Neural cell (in vitro differentiated cells): ENCODE data around the gene RASGRP2.

ENCODE experiments used
- CTCF ChIP-seq: fragments of 450-650 bp; IDR thresholded peaks from 2 replicates; pipeline ENCODE4 v1.5.1; 2014; ENCODE audit warnings: antibody characterized with exemption, mild to moderate bottlenecking, moderate library complexity; ENCODE audit not compliant: poor library complexity, severe bottlenecking
- EP300 ChIP-seq: fragments of 450-650 bp; conservative IDR thresholded peaks from 2 replicates; pipeline ENCODE4 v1.6.1; 2014; ENCODE audit warnings: antibody characterized with exemption, mild to moderate bottlenecking, moderate library complexity; ENCODE audit not compliant: poor library complexity, severe bottlenecking
- EZH2 ChIP-seq: fragments of 200-600, 300-800 bp; shearing (Covaris generic), sonication (generic); IDR thresholded peaks from 2 replicates; pipeline ENCODE4 v1.6.1; 2014; ENCODE audit warnings: antibody characterized with exemption, low read length, borderline replicate concordance, mild to moderate bottlenecking; ENCODE audit not compliant: insufficient read depth, poor library complexity, severe bottlenecking
- RAD21 ChIP-seq: fragments of 450-650 bp; conservative IDR thresholded peaks from 2 replicates; pipeline ENCODE4 v1.6.1; 2014; ENCODE audit warnings: antibody characterized with exemption, mild to moderate bottlenecking, moderate library complexity
- TAF1 ChIP-seq: IDR thresholded peaks from 2 replicates; pipeline ENCODE4 v1.6.1; 2012; ENCODE audit warnings: low read depth

DNA sequence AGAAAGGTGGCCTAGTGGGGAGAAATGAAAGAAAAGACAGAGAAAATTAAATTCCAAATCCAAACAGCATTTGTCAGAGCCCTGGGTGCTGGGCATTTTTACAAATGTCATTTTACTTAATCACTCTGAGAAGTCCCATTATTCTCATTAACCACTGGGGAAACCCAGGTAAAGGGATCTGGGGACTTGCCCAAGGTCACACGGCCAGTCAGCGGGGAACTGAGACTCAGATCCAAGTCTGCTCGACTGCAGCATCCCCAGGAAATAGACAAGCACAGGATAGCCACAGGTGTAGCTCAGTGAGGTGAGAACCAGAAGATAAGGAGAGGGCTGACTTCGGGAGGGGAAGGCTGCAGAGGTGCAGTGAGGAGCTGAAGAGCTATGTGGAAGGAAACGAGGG is 28.8 kb downstream of the RASGRP2 start:
- TF ChIP-seq EP300 (no peak), TAF1 (no peak), CTCF (no peak), RAD21 (no peak), EZH2 (no peak)
